Measurements from ENCODE around the gene CDRT4.

- TF ChIP-seq CTCF (conservative IDR thresholded peaks at IDR 0.05; ENCODE audit: low read depth in 2 of 2) (no peak), POLR2AphosphoS5 (IDR thresholded peaks at IDR 0.05; ENCODE audit: low read depth) (no peak), EZH2 (IDR thresholded peaks at IDR 0.05; ENCODE audit: low read depth, unreplicated experiment) (no peak), ETS1 (IDR thresholded peaks at IDR 0.05) (no peak), EZH2phosphoT487 (IDR thresholded peaks at IDR 0.05; ENCODE audit: unreplicated experiment) (no peak), CREB1 (CRISPR knock-in tag; IDR thresholded peaks at IDR 0.05; ENCODE audit: low read depth) (no peak), STAT1 (IDR thresholded peaks at IDR 0.05; ENCODE audit: unreplicated experiment) (no peak), REST (IDR thresholded peaks at IDR 0.05; ENCODE audit: unreplicated experiment) (no peak), ZNF331 (CRISPR knock-in tag; IDR thresholded peaks at IDR 0.05; ENCODE audit: low read depth) (no peak), JUNB (IDR thresholded peaks at IDR 0.05; ENCODE audit: unreplicated experiment) (no peak), NANOG (IDR thresholded peaks at IDR 0.05; ENCODE audit: borderline replicate concordance) (no peak), ZNF462 (CRISPR knock-in tag; IDR thresholded peaks at IDR 0.05) (no peak), ZNF114 (CRISPR knock-in tag; IDR thresholded peaks at IDR 0.05) (no peak)
Observed at GRCh38 chr17:15479703-15480102, 12.3 kb upstream of the CDRT4 start.

All from GM23338 (cell line).